ENCODE measurements around the gene EDEM2.

DNA sequence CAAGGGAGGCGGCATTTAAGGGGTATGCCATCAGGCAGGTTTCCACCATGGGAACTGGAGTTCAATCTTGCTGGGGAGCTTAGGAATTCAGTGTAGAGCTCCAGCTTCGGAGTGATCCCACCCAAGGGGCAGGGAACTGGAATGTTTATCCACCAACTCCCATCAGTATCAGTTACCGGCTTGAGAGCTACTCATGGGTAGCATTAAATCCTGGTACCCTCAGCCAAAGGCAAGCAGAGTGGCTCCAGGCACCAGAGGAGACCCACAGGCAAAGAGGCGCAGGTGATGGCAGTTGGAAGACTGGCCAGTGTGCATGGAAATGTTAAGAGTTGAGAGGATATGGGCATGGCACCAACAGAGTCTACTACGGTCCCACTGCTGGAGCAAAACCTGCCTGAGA is 14.1 kb downstream of the EDEM2 start:
- TF ChIP-seq, protein P1, sequence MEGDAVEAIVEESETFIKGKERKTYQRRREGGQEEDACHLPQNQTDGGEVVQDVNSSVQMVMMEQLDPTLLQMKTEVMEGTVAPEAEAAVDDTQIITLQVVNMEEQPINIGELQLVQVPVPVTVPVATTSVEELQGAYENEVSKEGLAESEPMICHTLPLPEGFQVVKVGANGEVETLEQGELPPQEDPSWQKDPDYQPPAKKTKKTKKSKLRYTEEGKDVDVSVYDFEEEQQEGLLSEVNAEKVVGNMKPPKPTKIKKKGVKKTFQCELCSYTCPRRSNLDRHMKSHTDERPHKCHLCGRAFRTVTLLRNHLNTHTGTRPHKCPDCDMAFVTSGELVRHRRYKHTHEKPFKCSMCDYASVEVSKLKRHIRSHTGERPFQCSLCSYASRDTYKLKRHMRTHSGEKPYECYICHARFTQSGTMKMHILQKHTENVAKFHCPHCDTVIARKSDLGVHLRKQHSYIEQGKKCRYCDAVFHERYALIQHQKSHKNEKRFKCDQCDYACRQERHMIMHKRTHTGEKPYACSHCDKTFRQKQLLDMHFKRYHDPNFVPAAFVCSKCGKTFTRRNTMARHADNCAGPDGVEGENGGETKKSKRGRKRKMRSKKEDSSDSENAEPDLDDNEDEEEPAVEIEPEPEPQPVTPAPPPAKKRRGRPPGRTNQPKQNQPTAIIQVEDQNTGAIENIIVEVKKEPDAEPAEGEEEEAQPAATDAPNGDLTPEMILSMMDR (IDR thresholded peaks at IDR 0.05), result no peak
- no peak for TF ChIP-seq POLR2A (IDR thresholded peaks at IDR 0.05)

Measured in heart left ventricle (tissue), 13 donors.